Stimulated activated CD4-positive, alpha-beta T cell treated with anti-CD3 and anti-CD28 coated beads, Interleukin-12 subunit alpha, Interleukin-12 subunit beta, amount 100 ng/mL, for 48 hours (primary cell): ENCODE data around the gene PPP2R5D.
"Not testable (repeated sequence)": the region's sequence is repeated elsewhere in the genome, so short reads cannot be mapped to it uniquely, and the experiment has no call there.

Experiments
- DNase-seq, 3 donors: peaks; one replicate each; pipeline ENCODE4 v3.0.0-alpha.2; 2020; ENCODE audit warnings: low read depth in 2 of 3, low spot score in 1 of 3

Gene PPP2R5D

DNA sequence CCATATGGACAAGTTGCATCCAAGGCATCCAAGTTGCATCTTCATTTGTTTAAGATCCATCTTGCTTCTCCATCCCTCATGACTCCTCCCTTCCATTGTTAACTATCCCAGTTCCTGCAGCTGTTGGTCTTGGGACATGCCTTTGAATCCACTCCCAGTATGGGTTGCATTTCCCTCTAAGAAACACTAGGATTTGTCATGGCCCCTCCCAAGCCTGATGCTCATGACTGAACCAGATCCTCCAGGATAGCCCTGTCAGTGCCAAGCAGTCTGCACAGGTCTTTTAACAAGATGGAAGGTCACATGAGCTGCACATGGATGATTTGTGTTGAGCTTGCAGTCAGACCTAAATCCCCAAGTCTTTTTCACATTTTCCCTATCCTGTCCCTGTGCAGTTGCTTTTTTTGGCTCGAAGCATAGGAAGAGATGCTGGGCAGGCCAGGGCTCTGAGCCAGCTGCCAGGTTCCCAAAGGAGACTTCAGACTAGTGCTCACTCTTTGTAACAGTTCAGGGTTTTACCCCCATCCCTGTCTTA is 4.2 kb downstream of the PPP2R5D start:
- DNase-seq: no peak

DNA sequence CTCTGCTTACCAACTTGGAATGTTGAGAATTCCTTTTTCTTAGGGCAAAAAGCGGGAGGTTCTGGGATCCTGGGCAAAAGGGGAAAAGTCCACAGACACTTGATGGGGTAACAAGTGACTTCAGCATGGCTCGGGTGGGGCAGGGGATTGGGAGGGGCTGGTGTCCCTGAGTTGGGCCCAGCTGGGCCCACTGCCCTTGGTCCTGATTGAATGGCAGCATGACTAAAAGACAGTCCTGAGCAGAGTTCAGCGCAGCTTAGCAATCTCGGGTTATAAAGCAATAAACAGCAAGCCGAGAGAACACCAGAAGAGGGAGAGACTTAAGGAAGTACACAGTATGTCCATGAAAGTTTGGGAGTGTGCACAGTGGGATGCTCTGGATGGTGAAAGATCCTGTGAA is 5.6 kb downstream of the PPP2R5D start:
- no peak for DNase-seq

DNA sequence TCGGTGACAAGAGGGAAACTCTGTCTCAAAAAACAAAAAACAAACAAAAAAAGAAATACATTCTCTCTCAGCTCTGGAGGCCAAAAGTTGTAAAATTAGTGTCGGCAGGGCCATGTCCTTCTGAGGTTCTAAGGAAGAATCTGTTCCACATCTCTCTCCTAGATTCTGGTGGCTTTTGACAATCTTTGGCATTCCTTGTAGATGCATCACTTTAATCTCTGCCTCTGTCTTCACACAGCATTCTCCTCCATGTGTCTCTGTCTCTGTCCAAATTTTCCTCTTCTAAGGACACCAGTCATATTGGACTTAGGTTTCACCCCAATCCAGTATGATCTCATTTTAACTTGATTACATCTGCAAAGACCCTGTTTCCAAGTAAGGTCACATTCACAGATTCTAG is 9.1 kb downstream of the PPP2R5D start:
- DNase-seq: no peak

GRCh38 chr6:42996513-42996912 is 12.1 kb downstream of the PPP2R5D start:
- DNase-seq: no peak

GRCh38 chr6:42998205-42998604 is 13.8 kb downstream of the PPP2R5D start:
- not testable (repeated sequence) for DNase-seq

DNA sequence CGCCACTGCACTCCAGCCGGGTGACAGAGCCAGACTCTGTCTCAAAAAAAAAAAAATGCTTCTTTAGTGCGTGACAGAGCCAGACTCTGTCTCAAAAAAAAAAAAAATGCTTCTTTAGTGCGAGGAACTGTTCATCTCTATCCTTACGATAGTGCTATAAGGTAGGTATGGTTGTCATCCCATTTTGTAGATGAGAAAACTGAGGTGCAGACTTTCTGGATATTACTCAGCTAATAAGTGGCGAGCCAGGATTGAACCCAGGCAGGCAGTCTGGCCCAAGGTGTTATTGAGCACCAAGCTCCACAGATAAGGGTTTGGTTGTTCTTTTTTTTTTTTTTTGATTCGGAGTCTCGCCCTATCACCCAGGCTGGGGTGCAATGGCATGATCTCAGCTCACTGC is 17.5 kb downstream of the PPP2R5D start:
- no peak for DNase-seq

DNA sequence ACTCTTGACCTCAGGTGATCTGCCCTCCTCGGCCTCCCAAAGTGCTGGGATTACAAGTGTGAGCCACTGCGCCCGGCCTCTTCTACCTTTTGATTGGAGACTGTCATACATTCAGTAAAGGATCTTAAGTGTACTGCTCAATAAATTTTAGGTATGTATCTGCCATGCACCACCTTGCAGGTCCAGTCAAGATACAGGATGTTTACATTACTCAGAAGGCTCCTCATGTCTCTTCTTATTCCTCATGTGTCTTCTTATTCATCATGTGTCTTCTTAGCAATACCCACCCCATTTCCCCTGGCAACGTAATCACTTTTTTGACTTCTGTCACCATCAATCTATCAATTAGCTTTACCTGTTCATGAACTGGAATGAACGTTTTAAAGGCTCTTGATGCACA is 21.5 kb downstream of the PPP2R5D start:
- DNase-seq: no peak

DNA sequence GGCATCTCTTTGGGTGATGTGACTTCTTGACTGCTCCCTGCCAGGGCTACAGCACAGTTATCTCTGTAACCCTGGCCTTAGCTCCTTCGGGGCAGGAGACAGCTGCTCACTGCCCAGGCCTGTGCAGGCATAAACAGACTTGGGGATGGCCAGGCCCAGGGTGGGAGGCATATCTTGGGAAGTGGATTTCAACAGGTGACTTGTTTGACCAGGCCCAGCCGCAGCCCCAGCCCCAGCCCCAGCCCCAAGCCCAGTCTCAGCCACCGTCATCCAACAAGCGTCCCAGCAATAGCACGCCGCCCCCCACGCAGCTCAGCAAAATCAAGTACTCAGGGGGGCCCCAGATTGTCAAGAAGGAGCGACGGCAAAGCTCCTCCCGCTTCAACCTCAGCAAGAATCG is 21.9 kb downstream of the PPP2R5D start:
- no peak for DNase-seq

GRCh38 chr6:43007126-43007525 is 22.8 kb downstream of the PPP2R5D start:
- no peak for DNase-seq

DNA sequence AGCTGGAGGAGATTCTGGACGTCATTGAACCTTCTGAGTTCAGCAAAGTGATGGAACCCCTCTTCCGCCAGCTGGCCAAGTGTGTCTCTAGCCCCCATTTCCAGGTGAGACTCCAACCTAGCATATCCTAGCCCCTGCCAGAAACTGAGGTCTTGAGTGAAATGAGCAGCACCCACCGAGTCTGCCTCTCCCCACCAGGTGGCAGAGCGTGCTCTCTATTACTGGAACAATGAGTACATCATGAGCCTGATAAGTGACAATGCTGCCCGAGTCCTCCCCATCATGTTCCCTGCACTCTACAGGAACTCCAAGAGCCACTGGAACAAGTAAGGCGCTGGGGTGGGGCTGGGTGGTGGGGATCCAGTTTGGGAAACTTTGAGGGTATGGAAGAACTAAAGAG is 24.8 kb downstream of the PPP2R5D start:
- no peak for DNase-seq

DNA sequence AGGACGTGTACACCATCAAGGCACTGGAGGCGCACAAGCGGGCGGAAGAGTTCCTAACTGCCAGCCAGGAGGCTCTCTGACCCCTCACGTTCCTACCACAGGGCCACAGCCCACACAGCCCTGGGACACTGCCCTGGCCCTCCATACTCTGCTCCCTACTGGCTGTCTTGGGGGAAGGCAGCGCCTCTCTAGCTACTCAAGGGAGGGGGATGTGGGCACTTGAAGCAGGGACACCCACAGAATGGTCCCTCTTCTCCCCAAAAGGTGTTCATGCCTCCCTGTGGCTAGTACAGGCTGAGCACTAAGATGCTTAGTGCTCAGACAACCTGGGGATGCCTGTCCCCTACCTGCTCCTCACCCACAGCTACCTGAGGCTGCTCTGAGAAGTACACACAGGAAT is 26.8 kb downstream of the PPP2R5D start:
- DNase-seq: no peak

DNA sequence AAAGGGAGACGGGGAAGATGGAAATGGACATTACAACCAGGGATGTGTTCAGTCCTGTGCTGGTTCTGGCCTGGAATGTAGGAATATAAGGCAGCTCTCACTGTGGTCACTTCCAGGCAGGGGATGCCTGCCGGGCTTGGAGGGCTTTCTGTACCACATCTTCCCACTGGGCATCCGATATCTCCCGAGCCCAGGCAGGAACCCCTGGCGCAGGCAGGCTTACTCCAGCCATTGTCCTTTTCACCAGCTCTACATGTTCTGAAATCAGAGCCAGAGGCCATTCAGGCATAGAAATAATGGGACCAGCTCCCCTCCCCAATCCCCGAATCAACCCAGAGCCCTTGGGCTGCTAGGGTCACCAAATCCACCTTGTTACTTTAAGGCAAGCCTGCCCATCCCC is 28.0 kb downstream of the PPP2R5D start:
- no peak for DNase-seq

DNA sequence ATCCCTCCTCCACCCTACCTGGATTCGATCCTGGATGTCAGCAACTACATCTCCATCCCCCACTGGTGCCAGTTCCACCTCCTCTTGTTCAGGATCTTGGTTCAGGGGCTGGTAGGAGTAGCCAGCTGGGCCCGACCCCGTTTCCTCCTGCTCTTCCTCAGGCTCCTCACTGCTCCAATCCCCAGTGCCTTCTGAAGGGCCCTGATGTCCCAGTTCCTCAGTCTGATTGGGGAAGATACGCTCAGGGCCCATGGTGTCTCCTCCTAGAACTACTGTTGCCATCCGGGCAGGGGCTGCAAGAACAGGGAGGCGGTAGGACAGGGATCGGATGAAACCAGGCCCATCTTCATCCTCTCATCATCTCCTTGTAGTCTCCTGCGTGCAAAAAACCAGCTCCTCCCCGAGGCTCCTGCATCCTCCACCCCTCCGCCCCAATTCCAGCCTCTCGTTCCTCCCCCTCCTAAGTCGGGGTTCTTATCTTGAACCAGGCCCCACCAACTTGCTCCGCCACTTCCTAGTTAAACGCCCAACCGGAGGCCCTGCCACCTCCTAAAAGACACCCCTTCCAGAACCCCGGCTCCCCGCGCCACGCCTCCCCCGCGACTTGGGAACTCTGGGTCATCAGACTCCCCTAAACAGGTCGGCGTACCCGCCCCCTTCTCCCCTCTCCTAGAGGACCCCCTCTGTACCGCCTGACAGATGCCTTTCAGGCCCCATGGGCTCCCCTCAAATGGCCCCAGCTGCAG is 28.9 kb downstream of the PPP2R5D start:
- no peak for DNase-seq

DNA sequence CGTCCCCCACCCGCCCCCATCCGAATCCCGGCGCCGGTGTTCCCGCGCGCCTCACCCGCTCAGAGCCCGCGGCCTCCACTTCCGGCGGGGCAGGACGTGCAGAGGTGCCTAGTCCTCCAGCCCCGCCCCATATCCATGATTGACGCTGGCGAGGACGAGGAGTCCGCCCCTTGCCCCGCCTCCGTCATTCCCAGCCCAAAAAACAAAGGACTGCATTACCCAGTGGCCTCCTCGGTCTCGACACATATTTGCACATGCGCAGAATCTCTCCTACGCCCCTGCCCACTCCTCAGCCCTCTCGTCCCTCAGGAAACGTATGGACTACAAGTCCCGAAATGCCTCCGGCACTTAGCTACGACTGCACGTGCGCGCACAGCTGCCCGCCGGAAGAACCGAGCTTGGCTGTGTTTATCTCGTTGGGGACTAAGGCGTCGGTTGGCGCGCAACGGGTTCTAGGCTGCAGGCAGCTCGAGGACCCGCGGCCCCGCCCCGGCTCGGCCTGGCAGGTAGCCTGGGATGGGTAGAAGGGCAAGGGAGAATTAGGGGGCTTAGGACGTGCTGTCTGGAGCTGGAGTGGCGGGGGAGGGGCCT is 29.6 kb downstream of the PPP2R5D start, which contains the start of the genes KLHDC3 and MEA1:
Gene KLHDC3 (plus strand): TSS at position 407 of the 591 bp plus-strand sequence. CDS start 2,944 bp downstream, outside the sequence.
Gene MEA1 (minus strand): TSS at position 104 of the 591 bp plus-strand sequence. CDS start 133 bp downstream, outside the sequence.
- DNase-seq: peak; percentile 98 to 99 (median 99)

- no peak for DNase-seq
Measured at GRCh38 chr6:43014434-43014909, 30.1 kb downstream of the PPP2R5D start.

GRCh38 chr6:43016176-43016942 is 32.0 kb downstream of the PPP2R5D start:
- DNase-seq: no peak

GRCh38 chr6:43016943-43017334 is 32.6 kb downstream of the PPP2R5D start:
- no peak for DNase-seq

- no peak for DNase-seq
Measured at GRCh38 chr6:43019152-43019551, 34.8 kb downstream of the PPP2R5D start.

DNA sequence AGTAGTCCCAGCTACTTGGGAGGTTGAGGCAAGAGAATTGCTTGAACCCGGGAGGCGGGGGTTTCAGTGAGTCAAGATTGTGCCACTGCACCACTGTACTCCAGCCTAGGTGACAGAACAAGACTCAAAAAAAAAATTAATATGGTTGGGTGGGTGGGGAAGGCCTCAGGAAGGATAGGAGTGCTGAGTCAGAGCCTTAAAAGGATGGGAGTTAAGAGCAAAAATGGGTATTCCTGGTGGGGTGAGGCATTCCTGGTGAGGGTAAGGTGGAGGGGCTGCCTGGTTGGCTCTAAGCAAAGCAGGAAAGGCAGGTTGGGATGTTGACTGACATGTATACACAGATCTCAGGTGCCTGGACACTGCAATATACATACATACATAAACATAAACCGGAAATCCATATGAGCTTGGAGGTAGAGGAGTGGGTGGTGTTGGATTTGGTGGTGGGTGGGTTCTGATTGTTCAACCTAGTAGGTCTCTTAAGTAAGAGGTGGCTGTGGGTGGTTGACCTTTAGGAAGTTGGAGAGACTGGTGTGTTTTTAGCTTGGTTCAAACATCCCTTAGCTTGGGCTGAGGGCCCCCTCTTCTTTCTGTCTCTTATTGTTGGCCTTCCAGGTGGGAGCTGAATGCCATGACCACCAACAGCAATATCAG is 35.8 kb downstream of the PPP2R5D start:
- DNase-seq: no peak

DNA sequence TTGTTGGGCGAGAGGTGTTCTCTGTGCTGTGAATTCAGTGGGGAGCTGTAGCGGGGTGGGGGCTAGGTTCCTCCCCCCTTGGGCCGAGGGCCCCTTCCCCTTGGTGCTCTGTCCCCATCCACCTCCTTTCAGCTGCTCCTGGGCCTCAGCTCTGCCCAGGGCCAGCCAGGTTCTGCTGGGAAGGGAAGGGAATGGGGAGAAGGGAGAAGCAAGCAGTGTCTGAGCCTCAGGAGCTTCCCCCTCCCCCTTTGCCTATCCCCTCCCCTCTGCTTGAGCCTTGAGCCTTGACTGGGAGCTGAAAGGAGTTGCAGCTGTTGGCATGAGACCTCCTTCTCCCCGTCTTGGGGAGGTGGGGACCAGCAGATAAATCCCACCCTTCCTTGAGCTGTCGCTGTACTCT is 36.5 kb downstream of the PPP2R5D start:
- no peak for DNase-seq
